SHP77 treated with DMSO at 0.1 percent for 48 hours (cell line): ENCODE measurements around the gene SPTLC2.
"Not testable (repeated sequence)": the region's sequence is repeated elsewhere in the genome, so short reads cannot be mapped to it uniquely, and the experiment has no call there.

Experiments
- DNase-seq: peaks from one replicate; lab custom pipeline; 2025; lab: John Stamatoyannopoulos, UW

The SPTLC2 gene

DNA sequence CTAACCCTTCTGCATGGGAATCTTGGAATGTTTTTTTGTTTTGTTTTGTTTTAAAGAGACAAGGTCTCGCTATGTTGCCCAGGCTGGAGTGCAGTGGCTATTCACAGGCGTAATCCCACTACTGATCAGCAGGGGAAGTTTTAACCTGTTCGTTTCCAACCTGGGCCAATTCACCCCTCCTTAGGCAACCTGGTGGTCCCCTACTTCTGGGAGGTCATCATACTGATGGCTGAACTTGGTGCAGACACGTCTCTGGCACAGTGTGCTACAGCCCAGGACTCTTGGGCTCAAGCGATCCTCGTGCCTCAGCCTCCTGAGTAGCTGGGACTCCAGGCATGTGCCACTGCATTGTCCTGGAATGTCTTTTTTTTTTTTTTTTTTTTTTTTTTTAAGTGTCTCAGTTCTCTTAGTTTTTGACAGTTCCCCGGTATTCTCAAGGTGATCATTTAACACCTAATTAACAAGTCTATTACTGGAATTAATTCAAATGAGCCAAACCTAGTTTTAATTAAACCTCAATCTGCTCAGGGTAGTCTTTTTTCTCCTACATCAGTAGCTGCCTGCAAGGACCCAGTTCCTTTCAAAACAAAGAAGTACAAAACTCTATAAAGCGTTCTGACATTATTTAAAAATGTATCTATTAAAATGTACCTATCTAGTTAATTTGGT lies 68.8 kb downstream of the SPTLC2 start:
- DNase-seq = no peak

DNA sequence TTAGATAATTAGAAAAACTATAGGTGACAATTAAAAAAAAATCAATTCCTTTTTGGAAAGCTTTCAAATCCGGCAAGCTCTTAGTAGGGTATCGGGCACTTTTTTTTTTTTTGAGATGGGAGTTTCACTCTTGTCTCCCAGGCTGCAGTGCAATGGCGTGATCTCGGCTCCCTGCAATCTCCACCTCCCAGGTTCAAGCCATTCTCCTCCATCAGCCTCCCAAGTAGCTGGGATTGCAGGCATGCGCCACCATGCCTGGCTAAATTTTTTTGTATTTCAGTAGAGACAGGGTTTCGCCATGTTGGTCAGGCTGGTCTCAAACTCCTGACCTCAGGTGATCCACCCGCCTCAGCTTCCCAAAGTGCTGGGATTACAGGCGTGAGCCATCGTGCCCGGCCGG lies 71.3 kb downstream of the SPTLC2 start:
- DNase-seq = not testable (repeated sequence)

DNA sequence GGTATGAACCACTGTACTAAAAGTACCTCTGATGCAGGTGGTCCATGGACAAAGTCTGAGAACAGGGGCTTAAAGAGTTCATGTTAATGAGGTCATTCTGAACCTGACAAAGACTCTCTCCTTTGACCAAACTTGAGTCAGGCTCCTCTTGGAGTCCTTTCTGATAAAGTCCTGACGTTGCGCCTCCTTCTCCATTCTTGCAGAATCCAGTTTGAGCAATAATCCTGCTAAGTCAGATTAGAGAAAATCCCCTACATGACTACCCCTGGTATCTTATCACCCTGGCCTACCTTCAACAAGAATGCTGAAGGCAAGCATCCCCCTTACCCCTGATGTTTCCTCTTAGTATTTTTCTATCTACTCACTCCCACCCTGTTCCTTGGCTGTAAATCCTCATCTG lies 71.9 kb downstream of the SPTLC2 start:
- DNase-seq = no peak

DNA sequence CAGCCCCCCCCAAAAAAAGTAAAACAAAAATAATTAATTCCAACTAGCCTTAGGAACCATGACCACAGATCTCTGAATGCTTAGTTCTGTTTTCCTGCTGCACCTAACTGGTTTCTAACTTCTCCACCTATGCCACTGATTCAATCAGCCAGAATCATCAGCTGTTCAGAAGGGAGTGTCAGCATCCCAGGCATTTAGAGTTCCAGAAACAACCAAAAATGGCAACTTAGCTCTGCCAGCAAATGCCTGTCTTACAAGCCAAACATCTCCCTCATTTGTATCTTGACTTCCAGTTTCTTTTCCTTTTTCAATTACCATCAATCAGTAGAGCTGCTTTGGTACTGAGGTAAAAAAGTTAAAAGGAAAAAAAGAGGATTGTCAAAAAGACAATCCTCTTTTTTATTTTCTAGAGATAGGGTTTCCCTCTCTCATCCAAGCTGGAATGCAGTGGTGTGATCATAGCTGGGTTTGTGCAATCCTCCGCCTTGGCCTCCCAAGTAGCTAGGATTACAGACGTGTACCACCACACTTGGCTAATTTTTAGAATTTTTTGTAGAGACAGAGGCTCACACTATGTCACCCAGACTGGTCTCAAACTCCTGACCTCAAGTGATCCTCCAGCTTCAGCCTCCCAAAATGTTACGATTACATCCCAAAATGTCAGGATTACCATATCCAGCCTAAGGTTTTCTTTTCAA lies 72.7 kb downstream of the SPTLC2 start:
- no peak for DNase-seq

DNA sequence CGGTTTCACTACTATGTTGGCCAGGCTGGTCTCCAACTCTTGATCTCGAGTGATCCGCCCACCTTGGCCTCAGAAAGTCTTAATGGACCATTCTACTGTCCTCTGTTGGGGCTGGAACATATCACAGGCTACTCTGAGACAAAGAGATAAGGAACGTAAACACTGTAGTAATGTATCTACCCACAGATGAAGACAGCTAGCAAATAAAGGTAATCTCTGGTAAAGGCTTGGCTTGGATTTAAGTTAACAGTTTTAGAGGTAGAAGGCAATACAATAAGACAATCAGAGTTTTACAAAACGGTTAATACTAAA lies 73.2 kb downstream of the SPTLC2 start:
- DNase-seq = no peak

DNA sequence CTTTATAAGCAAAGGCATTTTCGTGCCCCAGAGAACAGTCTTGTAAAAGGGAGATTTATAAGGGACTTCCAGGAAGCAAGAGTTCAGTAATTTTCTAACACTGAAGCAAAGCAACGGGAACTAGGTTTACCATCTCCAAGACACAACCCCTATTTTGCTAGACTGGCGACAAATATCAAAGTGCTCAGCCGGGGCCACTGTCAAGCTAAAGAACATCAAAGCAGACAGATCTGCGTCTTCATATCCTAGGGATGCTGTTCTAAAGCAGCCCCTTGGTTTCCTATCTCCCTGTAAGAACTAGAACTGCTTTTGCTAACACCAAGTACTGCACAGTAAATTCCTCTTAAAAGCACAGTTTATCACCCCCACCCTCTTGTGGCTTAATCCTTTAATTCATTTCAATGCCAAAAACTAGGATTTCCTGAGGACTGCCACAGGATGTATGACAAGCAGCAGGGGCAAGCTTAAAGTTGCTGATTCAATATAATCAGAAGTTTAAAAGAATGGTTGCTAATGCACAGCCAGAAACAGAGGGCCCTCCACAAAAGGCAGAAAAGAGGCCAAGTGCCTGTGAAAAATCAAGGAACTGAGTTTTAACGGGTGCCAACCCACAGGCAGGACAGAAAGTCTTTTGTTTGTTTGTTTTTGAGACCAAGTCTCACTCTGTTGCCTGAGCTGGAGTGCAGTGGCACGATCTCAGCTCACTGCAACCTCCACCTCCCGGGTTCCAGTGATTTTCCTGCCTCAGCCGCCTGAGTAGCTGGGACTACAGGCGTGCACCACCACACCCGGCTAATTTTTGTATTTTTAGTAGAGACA lies 73.8 kb downstream of the SPTLC2 start:
- DNase-seq = no peak

DNA sequence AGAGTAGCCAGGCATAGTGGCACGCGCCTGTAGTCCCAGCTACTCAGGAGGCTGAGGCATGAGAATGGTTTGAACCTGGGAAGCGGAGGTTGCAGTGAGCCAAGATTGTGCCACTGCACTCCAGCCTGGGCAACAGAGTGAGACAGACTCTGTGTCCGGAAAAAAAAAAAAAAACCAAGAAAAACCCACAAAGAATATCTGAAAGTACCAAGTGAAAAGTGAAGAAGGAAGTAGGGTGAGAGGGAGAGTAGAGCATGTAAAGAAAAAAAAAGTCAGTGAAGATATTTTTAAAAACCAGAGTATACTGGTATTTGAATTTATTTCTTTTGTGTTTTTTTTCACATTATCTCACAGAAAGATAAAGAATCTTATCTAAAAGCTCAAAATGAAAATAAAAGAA lies 74.5 kb downstream of the SPTLC2 start:
- no peak for DNase-seq

DNA sequence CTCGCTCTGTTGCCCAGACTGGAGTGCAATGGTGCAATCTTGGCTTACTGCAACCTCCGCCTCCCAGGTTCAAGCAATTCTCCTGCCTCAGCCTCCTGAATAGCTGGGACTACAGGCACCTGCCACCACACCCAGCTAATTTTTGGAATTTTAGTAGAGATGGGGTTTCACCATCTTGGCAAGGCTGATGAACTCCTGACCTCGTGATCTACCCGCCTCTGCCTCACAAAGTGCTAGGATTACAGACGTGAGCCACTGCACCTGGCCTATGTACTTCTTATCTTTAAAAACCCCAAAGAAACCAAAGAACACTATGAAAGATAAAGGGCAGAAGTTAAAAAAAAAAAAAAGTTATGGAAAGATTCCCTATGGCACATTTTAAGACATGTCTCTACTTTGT lies 79.5 kb downstream of the SPTLC2 start:
- not testable (repeated sequence) for DNase-seq

DNA sequence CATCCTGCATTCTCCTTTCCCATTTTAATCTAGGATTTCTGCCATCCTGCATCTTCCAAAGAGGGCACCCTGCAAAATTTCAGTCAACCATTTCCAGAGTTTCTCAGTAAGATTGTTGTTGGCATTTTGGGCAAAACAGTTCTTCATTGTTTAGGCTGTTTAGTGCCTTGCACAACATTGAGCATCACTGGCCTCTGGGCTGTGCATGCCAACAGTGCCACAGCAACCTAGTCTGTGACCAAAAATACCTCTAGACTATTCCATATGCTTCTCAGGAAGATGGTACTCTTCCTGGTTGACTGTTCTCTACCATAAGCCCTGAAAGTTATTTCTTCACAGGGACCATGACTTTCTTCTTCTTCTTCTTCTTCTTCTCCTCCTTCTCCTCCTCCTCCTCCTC lies 85.4 kb downstream of the SPTLC2 start:
- DNase-seq = no peak

DNA sequence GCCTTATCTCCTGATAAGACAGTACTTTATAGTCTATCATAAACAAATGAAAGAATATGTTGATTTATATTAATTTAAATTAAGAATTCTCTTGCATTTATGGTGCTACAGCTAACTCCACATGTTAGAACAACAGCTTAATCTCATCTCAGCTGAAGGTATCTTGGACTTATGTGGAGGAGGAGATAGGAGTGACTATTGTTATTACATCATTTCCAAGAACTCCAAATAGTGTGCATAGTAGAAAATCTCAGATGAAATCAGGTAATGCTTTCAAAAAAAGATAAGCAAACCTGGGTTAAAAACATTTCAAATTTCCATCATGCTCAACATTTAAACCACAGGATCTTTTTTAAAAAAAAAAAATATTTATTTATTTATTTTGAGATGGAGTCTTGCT lies 86.5 kb downstream of the SPTLC2 start:
- no peak for DNase-seq

DNA sequence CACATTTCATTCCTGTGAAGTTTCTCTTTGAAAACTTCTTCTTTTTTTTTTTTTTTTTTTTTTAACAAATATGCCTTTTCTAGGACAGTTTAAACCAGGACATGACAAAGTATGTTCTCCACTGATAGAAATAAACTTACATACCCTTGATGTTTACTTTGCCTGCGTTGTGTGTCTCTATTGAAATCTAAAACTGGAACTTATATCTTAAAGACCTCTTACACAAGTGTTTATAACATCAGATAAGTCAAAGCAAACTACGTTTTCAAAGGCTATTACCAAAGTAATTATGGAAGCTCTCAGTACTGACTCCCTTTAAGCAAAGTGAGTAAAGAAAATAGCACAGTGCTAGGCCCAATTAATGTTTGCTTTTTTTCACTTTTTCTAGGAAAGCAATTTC lies 87.2 kb downstream of the SPTLC2 start:
- no peak for DNase-seq

DNA sequence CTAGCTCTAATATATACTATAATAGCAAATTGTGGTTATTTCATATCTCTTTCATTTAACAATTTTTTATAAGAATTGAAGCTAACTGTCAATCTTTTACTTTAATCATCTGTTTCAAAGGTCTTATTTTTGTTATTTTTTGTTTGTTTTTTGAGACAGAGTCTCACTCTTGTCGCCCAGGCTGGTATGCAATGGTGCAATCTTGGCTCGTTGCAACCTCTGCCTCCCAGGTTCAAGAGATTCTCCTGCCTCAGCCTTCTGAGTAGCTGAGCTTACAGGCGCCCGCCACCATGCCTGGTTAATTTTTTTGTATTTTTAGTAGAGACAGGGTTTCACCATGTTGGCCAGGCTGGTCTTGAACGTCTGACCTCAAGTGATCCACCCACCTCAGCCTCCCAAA lies 87.7 kb downstream of the SPTLC2 start:
- not testable (repeated sequence) for DNase-seq

DNA sequence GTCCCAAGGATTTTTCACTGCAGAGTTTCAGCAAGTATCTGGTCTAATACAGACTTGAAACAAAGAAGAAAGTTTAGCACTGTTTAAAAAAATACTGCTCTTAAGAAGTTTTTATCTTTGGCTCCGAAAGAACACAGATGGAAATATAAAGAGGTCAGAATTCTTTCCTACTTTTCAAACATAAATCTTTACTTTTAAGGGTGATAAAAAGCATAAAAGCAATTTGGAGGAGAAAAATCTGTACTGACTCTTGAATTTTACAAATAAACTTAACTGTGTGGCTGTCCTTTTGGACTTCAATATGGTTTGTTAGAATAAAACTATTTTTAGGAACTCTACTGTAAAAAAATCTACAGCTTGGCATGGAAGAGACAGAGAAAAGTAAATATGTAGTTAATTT lies 90.2 kb downstream of the SPTLC2 start:
- no peak for DNase-seq

DNA sequence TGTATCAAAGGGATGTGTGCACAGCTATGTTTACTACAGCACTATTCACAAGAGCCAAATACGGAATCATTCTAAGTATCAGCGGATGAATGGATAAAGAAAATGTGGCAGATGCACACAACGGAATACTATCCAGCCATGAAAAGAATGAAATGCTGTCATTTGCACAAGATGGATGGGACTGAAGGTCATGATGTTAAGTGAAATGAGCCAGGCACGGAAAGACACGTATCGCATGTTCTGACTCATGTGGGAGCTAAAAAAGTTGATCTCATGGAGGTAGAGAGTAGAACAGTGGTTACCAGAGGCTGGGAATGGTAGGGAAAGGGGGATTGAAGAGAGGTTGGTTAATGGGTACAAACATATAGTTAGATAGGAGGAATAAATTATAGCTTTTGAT lies 91.9 kb downstream of the SPTLC2 start:
- DNase-seq = no peak

DNA sequence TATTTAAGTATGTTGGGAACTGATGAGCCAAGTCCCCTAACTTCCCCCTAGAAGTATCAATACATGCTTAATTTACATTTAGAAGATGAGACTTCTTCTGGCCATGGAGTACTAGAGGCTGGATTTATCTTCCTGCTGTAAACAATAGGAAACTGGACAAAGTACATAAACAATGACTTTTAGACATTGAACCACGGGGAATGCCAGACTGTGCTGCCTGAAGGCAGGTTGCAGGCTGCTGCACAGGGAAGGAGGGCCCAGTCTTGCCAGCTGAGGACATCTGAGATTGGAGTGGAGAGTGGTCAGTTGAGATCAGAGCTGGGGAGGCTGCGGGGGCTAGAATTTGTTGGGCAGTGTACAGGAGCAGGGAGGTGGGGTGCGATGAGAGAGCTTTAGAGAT lies 93.3 kb downstream of the SPTLC2 start:
- DNase-seq = no peak

DNA sequence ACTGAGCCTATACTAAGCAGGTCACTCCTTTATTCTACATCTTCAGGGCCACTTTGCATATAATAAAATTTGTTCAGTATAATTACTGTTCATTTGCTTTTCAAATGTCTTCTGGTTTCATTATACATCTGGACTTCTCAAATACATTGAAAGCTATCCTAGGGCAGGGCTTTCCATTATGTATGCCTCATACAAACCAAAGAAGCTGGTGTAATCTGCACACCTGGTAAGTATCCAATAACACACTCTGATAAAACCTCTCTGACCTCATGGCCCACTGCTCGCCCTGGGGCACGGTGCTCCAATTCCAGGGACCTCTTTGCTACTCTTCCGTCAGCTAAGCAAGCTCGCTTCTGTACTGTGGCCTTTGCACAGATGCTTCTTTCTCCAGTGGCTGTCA lies 95.9 kb downstream of the SPTLC2 start:
- no peak for DNase-seq

DNA sequence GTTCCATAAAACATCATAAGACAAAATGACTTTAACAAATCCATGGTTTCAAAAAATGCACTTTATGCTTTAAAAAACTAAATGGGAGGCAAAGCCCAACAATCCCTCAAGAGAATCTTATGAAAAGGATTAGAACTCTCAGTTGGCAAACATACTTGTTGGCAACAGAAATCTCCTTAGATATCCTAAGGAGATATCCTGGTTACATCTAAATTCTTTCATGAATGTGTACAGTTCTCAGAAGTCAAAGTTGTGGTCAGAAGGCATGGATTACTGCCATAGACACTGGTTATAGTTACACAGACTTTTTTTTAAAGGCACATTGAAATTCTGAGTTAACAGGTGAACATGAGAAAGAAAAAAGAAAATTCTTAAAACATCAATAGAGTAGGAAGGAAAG lies 100.3 kb downstream of the SPTLC2 start:
- no peak for DNase-seq

DNA sequence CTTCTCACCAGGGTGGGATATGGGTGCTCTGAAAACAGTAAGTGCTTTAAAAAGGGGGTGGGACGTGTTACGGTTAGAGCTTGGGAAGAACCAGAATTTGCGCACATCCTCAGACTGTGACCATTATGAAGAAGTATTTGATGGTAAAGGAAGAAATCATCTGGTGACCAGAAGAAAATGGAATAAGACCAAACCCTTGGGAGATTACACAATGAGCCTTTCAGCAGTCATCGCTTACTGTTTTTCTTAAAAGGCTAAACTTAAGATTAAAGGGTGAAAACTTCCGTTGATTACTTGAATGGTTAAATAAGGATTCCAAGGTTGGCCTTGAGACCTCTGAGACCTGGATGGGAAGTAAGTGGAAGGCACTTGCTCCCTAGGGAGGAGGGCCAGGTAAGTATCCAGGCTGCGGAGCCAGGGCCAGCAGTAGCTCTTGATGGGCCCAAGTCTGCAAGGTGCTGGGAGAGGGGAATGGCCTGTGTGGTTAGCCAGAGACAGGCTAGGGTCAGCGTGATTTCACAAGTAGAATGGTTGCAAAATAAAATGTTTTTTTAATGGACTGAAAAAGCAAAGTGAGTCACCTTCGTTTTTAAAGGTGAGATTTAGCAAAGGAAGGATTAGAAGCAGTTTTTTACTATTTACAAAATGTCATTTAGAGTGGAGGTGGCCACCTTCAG lies 104.8 kb downstream of the SPTLC2 start:
- DNase-seq = no peak

DNA sequence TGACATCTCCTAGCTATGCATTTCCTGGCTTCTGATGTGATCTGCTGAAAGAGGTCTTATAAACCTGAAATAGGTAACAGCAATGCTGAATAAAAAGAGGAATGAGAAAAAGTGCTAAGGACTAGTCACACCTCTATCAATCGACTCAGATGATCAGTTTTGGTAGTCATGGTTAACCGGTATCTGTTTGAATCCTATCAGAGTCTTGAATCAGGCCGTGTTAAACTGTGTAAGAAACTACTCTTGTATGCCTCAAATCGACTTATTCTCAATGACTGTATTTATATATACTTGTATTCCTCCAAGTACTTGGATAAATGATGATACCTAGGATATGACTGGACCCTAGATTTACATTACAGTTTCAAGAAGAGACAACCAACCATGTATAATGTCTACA lies 107.1 kb downstream of the SPTLC2 start:
- no peak for DNase-seq

DNA sequence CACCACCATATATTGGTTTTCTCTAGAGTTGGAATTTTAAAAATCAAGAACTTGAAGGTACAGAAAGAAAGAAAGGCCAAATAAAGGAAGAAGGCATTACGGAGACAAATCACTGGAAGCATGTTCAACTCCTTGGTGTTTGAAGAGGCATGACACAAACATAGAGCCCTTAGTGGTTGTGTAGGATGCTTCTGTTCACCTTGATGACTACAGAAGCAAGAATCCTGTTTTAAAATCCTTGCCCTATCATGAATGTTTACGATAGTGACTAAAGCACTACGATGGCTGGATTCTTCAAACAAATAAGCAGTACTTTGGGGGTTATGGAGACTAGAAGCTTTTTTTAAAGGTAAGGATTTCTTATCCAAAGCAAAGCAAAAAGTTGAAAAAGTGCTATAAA lies 107.6 kb downstream of the SPTLC2 start:
- no peak for DNase-seq

DNA sequence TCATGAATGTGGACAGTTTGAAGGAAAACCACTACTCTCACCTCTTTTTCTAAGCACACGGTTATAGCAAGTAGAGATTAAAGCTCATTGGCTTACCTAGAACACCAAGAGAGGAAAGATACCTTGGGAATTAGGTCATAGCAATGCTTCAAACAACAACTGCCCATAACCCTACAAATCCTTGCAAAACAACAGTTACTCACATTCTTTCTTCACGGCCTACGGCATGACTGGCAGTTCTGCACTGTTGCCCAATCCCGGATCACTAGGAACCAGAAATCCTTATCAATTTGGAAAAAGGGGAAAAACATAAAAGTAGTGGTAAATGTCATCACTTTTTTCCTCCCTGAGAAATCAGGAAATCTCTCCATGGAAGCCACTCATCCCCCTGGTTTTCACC lies 108.2 kb downstream of the SPTLC2 start:
- DNase-seq = no peak

DNA sequence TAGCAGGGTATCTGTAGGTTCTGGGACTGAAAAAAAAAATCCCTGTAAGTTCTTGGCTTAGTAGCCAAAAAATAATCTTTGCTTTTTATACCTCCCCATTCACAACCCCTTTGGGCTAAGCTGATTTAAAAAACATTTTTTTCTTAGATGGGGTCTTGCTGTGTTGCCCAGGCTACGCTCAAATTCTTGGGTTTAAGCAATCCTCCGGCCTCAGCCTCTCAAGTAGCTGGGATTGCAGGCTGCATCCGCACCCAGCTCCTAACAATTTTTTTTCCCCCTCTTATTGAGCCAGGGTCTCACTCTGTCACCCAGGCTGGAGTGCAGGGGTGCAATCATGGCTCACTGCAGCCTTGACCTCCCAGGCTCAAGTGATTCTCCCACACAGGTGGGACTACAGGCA lies 108.7 kb downstream of the SPTLC2 start:
- DNase-seq = no peak

DNA sequence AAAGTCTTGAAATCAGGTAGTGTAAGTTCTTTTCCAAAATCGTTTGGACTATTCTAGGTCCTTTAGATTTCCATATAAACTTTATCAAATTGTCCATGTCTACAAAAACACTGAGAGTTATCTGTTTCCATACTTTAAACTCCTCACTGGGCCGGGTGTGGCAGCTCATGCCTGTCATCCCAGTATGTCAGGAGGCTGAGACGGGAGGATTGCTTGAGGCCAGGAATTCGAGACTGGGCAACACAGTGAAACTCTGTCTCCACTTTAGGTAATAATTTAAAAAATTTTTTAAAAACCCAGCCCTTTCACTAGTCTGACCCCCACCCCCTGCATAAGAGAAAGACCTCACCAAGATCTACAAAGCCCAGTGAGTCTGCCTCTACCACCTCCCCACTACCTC lies 111.4 kb downstream of the SPTLC2 start:
- DNase-seq = no peak
